T-helper 22 cell (primary cell): Measurements from ENCODE around the gene HECW1.

ENCODE experiments used
- DNase-seq: peaks from one replicate; pipeline ENCODE4 v3.0.0-alpha.2; 2020; ENCODE audit warnings: low read depth

The HECW1 gene

DNA sequence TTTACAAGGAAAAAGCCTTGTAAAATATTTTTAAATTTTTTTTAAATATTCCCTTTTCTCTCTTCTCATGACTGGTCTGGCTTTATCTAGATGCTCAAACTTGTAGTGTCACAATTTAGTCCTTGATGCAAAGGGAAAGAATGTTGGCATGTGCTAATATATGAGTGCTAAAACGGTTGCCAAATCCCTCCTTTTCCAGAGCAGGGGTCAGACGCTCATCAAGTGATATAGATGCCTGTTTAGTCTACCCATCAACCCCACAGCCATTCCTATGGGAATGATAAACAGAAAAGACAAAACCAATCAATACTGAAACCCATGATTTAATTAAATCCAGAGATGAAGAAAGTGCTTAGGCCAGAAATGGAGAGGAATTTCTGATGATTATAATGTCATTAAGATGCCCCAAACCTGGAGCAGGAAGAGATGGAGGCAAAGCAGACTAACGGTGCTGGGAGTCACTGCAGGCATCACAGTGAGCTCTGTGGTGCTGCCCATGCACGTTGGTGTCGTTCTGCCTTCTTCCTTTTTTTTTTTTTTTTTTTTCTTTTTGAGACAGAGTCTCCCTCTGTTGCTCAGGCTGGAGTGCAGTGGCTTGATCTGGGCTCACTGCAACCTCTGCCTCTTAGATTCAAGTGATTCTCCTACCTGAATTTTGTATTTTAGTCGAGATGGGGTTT is 260.4 kb downstream of the HECW1 start:
- DNase-seq = no peak

DNA sequence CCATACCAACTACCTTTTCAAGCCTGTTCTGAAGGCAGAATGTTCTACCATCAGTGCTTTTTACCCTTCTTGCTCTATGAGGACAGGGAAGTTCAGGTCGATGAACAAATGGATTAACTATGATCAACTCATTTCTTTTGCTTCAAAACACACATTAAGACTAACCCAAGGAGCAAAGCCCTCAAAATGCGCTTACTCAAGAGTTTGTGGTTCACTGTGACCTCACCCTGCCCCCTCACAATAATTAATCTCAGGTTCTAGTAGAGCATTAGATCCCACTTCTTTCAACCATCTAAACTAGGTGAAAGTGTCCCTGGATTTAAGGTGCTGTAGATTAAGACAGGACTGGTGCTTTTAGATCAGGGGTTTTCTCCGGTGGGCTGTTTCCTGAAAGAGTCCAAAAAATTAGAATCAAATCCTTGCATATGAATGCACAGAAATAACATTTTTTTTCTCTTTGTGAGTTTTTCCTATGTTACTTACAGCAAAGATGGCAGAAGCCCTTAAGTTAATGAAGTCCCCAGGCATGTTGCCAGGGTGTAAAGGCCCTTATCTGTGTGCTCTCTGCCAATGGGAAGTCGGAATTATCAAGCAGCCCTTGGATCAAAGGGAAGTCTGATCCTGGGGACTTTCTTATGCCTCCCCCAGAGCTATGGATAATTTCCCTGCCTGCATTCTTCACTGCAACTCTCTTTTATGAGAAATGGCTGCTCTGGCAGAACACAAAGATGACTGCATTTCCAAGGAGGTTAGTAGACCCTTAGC is 264.9 kb downstream of the HECW1 start:
- DNase-seq = no peak

GRCh38 chr7:43379210-43379609 is 266.8 kb downstream of the HECW1 start:
- DNase-seq = no peak

DNA sequence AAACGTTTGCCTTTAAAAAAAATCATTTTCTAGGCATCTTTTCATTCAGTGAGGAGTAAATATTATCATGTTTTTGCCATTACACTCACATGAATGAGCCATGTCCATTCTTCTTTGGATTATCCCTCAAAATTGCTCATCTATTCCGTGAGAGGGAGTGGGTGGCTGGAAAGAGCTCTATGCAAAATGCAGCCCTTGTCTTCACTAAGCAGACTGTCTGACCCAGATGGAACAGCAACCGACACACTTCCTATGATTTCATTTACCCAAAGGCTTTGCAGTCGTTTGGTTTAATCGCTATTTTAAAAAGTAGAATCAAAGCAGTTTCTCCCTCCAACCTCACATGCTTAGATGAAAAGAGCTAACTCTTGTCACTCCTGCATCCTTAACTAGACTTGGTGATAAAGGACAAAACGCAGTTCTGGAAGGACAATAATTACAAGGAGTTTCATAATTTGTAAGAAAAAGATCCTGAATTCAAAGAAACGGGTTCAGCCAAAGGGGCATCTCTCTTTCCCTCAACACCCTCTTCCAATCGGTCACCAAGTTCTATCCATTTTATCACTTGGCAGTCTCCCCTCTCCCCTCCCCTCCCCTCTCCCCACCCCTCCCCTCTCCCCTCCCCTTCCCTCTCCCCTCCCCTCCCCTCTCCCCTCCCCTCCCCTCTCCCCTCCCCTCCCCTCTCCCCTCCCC is 272.3 kb downstream of the HECW1 start:
- no peak for DNase-seq

DNA sequence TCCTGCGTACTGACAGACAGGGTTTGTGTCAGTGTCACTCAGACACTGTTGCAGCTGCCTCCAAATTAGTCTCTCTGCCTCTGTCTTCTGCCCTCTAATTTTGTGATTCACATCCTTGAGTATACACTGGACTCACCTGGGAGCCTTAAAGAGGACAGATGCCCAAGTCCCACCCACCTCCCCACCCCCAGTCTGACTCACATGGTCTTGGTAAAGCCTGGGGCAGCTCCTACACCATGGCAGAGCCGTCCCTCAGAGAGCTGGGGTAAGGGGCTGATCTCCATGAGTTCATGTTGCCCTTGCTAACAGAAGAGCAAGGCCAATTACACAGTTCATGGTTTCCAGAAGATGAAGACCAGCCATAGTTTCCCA is 272.8 kb downstream of the HECW1 start:
- no peak for DNase-seq

DNA sequence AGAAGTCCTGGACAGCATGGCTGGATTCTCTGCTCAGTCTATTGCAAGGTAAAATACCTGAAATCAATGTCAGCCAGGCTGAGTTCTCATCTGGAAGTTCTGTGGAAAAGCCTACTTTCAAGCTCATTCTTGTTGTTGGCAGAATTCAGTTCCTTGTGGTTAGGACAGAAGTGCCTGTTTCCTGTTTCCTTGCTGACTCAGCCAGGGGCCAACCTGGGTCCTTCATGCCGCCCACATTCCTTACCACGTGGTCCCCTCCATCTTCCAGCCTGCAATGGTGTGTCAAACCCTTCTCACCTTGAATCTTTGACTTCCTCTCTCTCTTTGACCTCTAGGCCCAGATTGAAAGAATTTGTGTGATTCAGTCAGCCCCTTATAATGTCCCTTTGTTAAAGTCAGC is 273.4 kb downstream of the HECW1 start:
- DNase-seq = no peak

- DNase-seq = no peak
Measured at GRCh38 chr7:43387932-43388331, 275.5 kb downstream of the HECW1 start.

DNA sequence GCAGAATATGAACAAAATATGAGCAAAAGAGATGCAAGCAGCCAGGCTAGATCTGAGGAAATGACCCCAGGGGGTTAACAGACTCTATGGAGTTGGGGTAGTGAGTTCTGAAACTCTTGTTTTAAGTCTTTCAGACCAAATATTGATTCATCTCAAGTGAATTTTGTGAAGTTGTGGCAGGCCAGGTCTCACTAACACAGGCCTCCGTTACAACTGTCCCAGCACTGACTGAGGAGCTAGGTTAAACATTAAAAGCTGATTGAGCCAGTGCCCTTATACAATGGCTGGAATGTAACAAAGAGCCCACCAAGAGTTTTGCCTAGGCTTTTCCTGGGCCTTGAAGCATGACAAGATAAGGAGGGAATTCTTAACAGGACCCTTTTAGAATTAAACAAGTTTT is 278.1 kb downstream of the HECW1 start:
- no peak for DNase-seq

- DNase-seq = no peak
Measured at GRCh38 chr7:43391518-43391917, 279.1 kb downstream of the HECW1 start.

DNA sequence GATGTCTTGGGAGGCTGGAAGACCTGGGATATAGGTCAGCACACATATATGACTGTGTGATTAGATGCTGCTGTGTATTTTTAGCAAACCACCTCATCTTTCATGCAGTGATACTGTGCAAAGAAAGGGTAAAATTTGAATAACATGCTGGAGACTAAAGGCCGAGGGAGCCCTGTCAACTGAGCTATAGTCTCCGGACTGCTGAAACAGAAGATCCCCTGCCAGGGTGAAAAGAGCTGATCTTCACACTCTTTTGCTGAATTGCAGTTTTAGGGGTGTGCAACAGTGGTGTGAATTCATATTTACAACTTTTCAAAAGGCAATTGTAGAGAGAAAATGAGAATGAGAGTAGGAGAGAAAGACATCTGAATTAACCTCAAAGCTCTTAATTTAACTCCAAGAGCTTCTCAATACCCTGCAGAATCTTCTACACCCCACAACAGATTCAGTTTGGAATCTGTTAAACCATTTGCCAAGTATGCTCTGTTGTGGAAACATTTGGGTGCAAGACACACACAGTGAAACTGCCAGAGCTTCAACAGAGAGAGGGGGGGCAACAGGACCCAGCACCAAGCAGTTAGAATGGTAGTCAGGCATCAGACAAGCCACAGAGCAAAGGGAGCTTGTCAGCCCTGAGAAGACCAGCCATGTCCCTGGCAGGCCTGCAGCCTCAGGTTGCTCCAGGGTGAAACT is 280.3 kb downstream of the HECW1 start:
- DNase-seq = no peak

DNA sequence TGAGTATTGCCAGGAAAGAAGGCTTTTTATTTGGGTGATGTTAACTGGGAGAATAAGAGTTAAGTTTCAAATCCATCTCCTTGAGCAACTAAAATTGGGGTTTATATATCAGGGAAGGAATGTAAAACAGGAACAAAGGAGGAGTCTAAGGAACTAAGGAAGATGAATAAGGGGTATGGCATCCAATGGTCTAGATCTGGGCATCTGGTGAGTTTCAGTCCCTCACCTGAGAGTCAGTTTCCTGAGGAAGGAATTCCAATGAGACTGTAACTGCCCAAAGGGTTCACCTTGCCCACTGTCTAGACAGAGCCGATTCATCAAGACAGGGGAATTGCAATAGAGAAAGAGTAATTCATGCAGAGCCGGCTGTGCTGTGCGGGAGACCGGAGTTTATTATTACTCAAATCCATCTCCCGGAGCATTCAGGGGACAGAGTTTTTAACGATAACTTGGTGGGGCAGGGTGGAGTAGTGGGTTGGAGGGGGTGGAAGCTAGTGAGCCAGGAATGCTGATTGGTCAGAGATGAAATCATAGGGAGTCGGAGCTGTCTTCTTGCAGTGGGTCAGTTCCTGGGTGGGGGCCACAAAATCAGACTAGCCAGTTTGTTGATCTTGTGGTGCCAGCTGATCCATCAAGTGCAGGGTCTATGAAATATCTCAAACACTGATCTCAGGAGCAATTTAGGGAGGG is 282.1 kb downstream of the HECW1 start:
- DNase-seq = no peak

DNA sequence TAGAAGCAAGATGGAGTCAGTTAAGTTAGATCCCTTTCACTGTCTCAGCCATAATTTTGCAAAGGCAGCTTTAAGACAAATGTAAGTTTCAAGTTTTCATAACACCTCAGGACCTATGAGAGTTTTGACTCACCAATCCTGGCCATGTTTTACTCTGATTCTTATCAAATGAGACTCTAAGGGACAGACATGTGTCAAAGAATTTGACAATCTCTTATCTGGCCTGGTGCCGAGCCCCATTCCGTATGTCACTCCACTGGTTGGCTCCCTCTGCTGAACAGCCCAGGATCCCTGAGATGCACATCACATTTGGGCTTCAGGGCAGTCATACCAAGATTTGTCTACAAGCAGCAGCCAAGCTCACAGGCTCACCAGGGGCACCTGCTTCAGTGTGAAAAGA is 282.9 kb downstream of the HECW1 start:
- DNase-seq = no peak

DNA sequence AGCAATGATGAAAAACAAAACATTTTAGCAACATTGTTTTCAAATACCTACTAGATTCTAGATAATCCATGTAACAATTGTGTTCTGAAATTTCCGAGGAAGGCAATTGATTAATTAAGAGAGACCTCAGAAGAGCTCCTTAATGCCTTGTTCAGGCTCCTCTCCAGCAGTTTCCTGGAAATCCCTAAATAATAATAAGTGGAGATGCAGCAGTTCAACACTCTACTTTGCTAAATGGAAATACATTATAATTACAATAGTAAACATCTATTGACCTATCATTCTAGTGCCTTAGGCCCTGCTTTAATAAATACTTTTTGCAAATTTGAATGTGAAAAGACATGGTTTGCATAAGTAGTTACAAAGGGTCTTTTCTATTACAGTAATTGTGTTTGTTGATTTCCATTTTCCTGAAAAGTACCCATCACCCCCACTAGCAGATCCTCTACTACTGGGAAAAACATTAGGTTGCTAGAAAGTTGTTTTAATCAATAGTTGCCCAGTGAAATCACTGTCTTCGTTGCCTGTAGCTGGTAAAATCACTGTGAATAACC is 283.8 kb downstream of the HECW1 start:
- DNase-seq = no peak

DNA sequence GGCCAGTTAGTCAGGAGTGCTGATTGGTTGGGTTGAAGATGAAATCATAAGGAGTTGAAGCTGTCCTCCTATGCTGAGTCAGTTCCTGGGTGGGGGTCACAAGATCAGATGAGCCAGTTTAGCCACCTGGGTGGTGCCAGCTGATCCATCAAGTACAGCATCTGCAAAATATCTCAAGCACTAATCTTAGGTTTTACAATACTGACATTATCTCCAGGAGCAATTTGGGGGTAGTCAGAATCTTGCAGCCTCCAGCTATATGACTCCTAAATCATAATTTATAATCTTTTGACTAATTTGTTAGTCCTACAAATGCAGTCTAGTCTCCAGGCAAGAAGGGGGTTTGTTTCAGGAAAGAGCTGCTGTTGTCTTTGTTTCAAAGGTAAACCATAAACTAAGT is 286.4 kb downstream of the HECW1 start:
- DNase-seq = no peak

DNA sequence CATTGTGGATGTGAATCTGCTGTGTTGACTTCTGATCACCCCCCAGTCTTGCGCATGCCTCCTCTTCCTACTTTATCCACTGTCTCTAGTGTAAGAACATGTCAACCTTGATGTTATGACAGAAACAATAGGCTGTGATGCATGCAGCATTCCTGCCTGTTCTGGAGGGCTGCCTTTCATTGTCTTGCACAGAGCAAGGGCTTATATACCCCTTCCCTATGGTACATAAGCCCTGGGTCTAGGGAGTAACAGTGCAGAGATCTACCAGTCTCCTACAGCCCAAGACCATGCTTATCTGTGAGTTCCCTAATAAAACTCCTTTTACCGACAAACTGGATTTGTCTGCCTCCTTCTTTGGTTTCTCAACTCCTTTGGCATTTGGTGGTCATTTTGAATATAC is 293.5 kb downstream of the HECW1 start:
- DNase-seq = no peak

DNA sequence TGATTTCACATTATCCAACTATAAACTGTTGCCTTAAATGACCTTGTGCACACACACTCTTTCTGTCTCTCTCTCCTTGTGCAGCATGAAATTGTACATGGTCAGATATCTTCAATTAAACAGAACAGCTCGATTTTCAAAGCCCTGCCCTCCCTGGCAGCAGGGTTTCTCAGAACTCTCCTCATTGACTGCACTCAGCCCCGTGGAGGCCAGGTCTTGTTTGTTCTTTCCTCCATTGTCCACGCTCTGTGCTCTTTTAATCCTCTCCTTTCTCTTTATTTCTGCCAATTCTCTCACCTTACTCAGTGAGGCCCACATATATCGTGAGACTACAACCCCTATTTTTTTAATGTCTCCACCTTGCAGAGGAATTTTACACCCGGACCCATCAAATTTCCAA is 294.5 kb downstream of the HECW1 start:
- no peak for DNase-seq

- DNase-seq = no peak
Measured at GRCh38 chr7:43408981-43409380, 296.5 kb downstream of the HECW1 start.

- no peak for DNase-seq
Measured at GRCh38 chr7:43417455-43417854, 305.0 kb downstream of the HECW1 start.

- no peak for DNase-seq
Measured at GRCh38 chr7:43430411-43430810, 318.0 kb downstream of the HECW1 start.

DNA sequence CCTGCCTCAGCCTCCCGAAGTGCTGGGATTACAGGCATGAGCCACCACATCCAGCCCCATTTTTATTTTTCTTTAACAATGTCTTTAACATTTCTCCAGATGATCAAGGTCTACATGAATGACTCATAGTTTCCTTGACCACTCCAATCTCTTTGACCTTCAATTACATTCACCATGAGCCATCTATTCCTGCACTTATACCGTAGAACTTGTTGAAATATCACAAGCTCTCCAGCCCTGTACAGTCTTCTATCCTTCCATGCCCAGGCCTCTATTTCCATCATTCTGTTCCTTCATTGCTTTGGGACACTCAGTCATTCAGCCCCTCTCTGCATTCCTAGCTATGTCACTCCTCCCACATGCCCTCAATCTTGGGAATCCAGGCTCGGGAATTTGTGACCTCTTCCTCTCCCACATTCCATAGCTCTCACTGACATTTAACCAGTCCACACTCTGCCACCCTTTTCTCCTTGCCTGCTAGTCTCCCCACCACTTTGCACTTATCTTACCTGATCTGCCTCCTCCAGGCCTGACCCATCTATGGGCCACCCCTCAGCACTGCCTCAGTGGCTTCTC is 318.7 kb downstream of the HECW1 start:
- no peak for DNase-seq

- DNase-seq = no peak
Measured at GRCh38 chr7:43433639-43434038, 321.2 kb downstream of the HECW1 start.
